A673 (cell line): ENCODE measurements around the gene TMA7B.

Experiments
- CTCF ChIP-seq: fragments of 300-800, 200-600 bp; sonication (generic); conservative IDR thresholded peaks from 2 replicates; pipeline ENCODE4 v1.5.1; 2017; ENCODE audit warnings: low read depth, mild to moderate bottlenecking, antibody characterized with exemption, low read length, moderate library complexity, mixed read lengths
- EZH2 ChIP-seq: fragments of 200-600 bp; sonication (generic); IDR thresholded peaks from 2 replicates; pipeline ENCODE4 v1.6.1; 2017; ENCODE audit warnings: borderline replicate concordance, low read depth, mild to moderate bottlenecking, mixed read lengths, antibody characterized with exemption, low read length; ENCODE audit not compliant: poor library complexity, severe bottlenecking

- TF ChIP-seq CTCF (no peak), EZH2 (no peak)
Observed at GRCh38 chr22:39990686-39991085, 30.5 kb downstream of the TMA7B start.
